NT2/D1 (cell line): ENCODE measurements around the gene OXCT2.

Experiments
- YY1 ChIP-seq: IDR thresholded peaks from 2 replicates; pipeline ENCODE4 v1.6.1; 2011; ENCODE audit not compliant: insufficient read length, insufficient read depth
- ZNF274 ChIP-seq: IDR thresholded peaks from 2 replicates; pipeline ENCODE4 v1.6.1; 2011; ENCODE audit warnings: mild to moderate bottlenecking, low read depth, low read length

GRCh38 chr1:39776400-39776713 lies 5.2 kb upstream of the OXCT2 start:
- TF ChIP-seq ZNF274 (no peak), YY1 (no peak)
